A673 (cell line): ENCODE data around the gene SP2.

Experiments used
- EZH2 ChIP-seq: fragments of 200-600 bp; sonication (generic); IDR thresholded peaks from 2 replicates; pipeline ENCODE4 v1.6.1; 2017; ENCODE audit warnings: borderline replicate concordance, low read depth, mild to moderate bottlenecking, mixed read lengths, antibody characterized with exemption, low read length; ENCODE audit not compliant: poor library complexity, severe bottlenecking
- TF ChIP-seq, protein P1 (sequence below): fragments of 300-800, 200-600 bp; sonication (generic); conservative IDR thresholded peaks from 2 replicates; pipeline ENCODE4 v1.5.1; 2017; ENCODE audit warnings: low read depth, mild to moderate bottlenecking, antibody characterized with exemption, low read length, moderate library complexity, mixed read lengths

DNA sequence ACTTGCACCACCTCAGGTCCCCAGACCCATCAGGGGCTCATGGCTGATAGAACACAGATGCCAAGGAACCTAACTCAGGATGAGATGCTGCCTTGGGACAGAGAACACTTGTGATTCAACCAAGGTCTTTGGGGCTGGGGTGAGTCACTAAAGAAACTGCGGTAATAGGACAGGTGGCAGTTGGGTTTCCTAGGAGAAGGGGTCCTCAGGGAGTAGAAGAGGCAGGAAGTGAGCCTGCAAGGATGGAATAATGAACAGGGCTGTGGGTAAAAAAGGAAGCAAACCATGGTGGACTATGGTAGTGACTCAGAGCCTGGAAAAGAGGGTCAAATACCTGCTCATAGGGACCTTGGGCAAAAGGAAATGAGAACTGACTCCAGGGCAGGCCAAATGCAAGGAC lies 38.8 kb downstream of the SP2 start:
- TF ChIP-seq, protein P1, sequence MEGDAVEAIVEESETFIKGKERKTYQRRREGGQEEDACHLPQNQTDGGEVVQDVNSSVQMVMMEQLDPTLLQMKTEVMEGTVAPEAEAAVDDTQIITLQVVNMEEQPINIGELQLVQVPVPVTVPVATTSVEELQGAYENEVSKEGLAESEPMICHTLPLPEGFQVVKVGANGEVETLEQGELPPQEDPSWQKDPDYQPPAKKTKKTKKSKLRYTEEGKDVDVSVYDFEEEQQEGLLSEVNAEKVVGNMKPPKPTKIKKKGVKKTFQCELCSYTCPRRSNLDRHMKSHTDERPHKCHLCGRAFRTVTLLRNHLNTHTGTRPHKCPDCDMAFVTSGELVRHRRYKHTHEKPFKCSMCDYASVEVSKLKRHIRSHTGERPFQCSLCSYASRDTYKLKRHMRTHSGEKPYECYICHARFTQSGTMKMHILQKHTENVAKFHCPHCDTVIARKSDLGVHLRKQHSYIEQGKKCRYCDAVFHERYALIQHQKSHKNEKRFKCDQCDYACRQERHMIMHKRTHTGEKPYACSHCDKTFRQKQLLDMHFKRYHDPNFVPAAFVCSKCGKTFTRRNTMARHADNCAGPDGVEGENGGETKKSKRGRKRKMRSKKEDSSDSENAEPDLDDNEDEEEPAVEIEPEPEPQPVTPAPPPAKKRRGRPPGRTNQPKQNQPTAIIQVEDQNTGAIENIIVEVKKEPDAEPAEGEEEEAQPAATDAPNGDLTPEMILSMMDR, result no peak
- TF ChIP-seq EZH2, result no peak
